Measurements from ENCODE around the gene SLC1A4. TPM values are rescaled to one million over a fixed set of nuclear protein-coding genes. Genes with fewer than 3 reads are reported as not detected.

Gene SLC1A4
- total RNA-seq, 1 donor from 2014 or later = 35.4 TPM

GRCh38 chr2:65015731-65016130 is 26.5 kb downstream of the SLC1A4 start:
- ATAC-seq (ENCODE audit: low read depth) (no peak), DNase-seq (no peak)
- H3K4me3 Mint-ChIP-seq = no peak overlapping the region
- no peaks in the 10 kb centered on the region for H3K27me3 Mint-ChIP-seq
- H3K9me3 Mint-ChIP-seq = no peaks in the 10 kb centered on the region
- H3K4me1 Mint-ChIP-seq = peaks cover 43% of the 10 kb centered on the region
- TF ChIP-seq CTCF (IDR thresholded peaks at IDR 0.05) = no peak
- ChIA-PET POLR2A (interaction anchor here (0.6 kb wide), 1 partner anchor 248 kb away, joined by 3 read pairs; no protein-coding TSS in a partner anchor), CTCF (interaction anchor here (2.4 to 3.8 kb wide), 3 partner anchors 16 to 99 kb away, joined by 7 to 40 read pairs (median 18); no protein-coding TSS in a partner anchor)
- no peak overlapping the region for H3K27ac Mint-ChIP-seq
- H3K36me3 Mint-ChIP-seq (ENCODE audit: low read depth) = peaks cover 67% of the 10 kb centered on the region
- intact Hi-C loops (cut with micrococcal nuclease) = loop anchor here (2.0 kb wide), 1 partner anchor 27 kb away; the partner anchor contains the start of gene SLC1A4

GRCh38 chr2:65016789-65017188 is 27.6 kb downstream of the SLC1A4 start:
- H3K36me3 Mint-ChIP-seq (ENCODE audit: low read depth) = peaks cover 70% of the 10 kb centered on the region
- ChIA-PET CTCF (interaction anchor here (0.9 to 3.8 kb wide), 9 partner anchors 10 to 404 kb away, joined by 3 to 40 read pairs (median 7); partner anchors contain the start of gene CEP68), POLR2A (interaction anchor here (0.8 to 2.8 kb wide), 9 partner anchors 10 to 266 kb away, joined by 5 to 39 read pairs (median 9); partner anchors contain the start of genes CEP68 and SLC1A4)
- H3K27me3 Mint-ChIP-seq = no peaks in the 10 kb centered on the region
- intact Hi-C loops (cut with micrococcal nuclease) = loop anchor here (1.0 to 2.0 kb wide), 5 partner anchors 11 to 99 kb away; partner anchors contain the start of gene SLC1A4
- ATAC-seq (ENCODE audit: low read depth) (no peak), DNase-seq (no peak)
- peak overlapping the region; percentile 71 for H3K27ac Mint-ChIP-seq
- no peaks in the 10 kb centered on the region for H3K9me3 Mint-ChIP-seq
- H3K4me3 Mint-ChIP-seq = no peak overlapping the region
- H3K4me1 Mint-ChIP-seq = peaks cover 44% of the 10 kb centered on the region
- no peak for TF ChIP-seq CTCF (IDR thresholded peaks at IDR 0.05)

- intact Hi-C loops (cut with micrococcal nuclease) = loop anchor here (1.0 to 2.0 kb wide), 5 partner anchors 10 to 100 kb away; partner anchors contain the start of gene SLC1A4
- Mint-ChIP-seq H3K4me1 (peaks cover 44% of the 10 kb centered on the region), H3K27me3 (no peaks in the 10 kb centered on the region), H3K36me3 (ENCODE audit: low read depth) (peaks cover 73% of the 10 kb centered on the region), H3K27ac (peak overlapping the region; percentile 71), H3K4me3 (peak overlapping the region; percentile 55), H3K9me3 (no peaks in the 10 kb centered on the region)
- peak; percentile 78 for ATAC-seq (ENCODE audit: low read depth)
- no peak for DNase-seq
- CTCF ChIA-PET = interaction anchor here (0.7 to 3.8 kb wide), 11 partner anchors 10 to 403 kb away, joined by 3 to 40 read pairs (median 6); partner anchors contain the start of gene CEP68
- POLR2A ChIA-PET = interaction anchor here (0.7 to 2.8 kb wide), 12 partner anchors 10 to 267 kb away, joined by 3 to 39 read pairs (median 6); partner anchors contain the start of genes CEP68, RAB1A and SLC1A4
- TF ChIP-seq CTCF (IDR thresholded peaks at IDR 0.05) = no peak
Observed at GRCh38 chr2:65017335-65017734, 28.1 kb downstream of the SLC1A4 start.

GRCh38 chr2:65018141-65018582 is 29.0 kb downstream of the SLC1A4 start:
- Mint-ChIP-seq H3K4me1 (peaks cover 45% of the 10 kb centered on the region), H3K36me3 (ENCODE audit: low read depth) (peaks cover 76% of the 10 kb centered on the region), H3K27ac (peak overlapping the region; percentile 74), H3K4me3 (peak overlapping the region; percentile 55), H3K27me3 (no peaks in the 10 kb centered on the region), H3K9me3 (no peaks in the 10 kb centered on the region)
- ChIA-PET POLR2A (interaction anchor here (0.6 to 2.8 kb wide), 8 partner anchors 9 to 200 kb away, joined by 3 to 39 read pairs (median 10); partner anchors contain the start of genes CEP68 and SLC1A4), CTCF (interaction anchor here (1.0 to 3.8 kb wide), 7 partner anchors 9 to 101 kb away, joined by 3 to 40 read pairs (median 7); no protein-coding TSS in a partner anchor)
- ATAC-seq (ENCODE audit: low read depth) (no peak), DNase-seq (no peak)
- intact Hi-C loops (cut with micrococcal nuclease) = no loop called here
- no peak for TF ChIP-seq CTCF (IDR thresholded peaks at IDR 0.05)

- H3K4me1 Mint-ChIP-seq = peaks cover 48% of the 10 kb centered on the region
- ATAC-seq (ENCODE audit: low read depth) (no peak), DNase-seq (no peak)
- no peak overlapping the region for H3K27ac Mint-ChIP-seq
- no peak for TF ChIP-seq CTCF (IDR thresholded peaks at IDR 0.05)
- intact Hi-C loops (cut with micrococcal nuclease) = no loop called here
- H3K4me3 Mint-ChIP-seq = no peak overlapping the region
- H3K27me3 Mint-ChIP-seq = no peaks in the 10 kb centered on the region
- H3K36me3 Mint-ChIP-seq (ENCODE audit: low read depth) = peaks cover 80% of the 10 kb centered on the region
- ChIA-PET CTCF (interaction anchor here (1.3 to 3.8 kb wide), 4 partner anchors 13 to 102 kb away, joined by 3 to 40 read pairs (median 10); no protein-coding TSS in a partner anchor), POLR2A (interaction anchor here (0.6 to 2.8 kb wide), 6 partner anchors 12 to 200 kb away, joined by 3 to 39 read pairs (median 6); partner anchors contain the start of gene CEP68)
- no peaks in the 10 kb centered on the region for H3K9me3 Mint-ChIP-seq
Observed at GRCh38 chr2:65019010-65019409, 29.8 kb downstream of the SLC1A4 start.
